KOPT-K1 (cell line): ENCODE measurements around the gene LELP1.
A peak's percentile ranks its signal among the peaks of the same experiment; 100 is the strongest.

Experiments used
- H3K27ac ChIP-seq: fragments of 200-600 bp; sonication (generic); 2 replicates; pipeline ENCODE4 v1.5.1; 2016; ENCODE audit warnings: antibody characterized with exemption, mild to moderate bottlenecking, low read depth, low read length; ENCODE audit not compliant: poor library complexity, severe bottlenecking
- H3K36me3 ChIP-seq: fragments of 200-600 bp; sonication (generic); 2 replicates; pipeline ENCODE4 v1.5.1; 2017; ENCODE audit warnings: antibody characterized with exemption, mild to moderate bottlenecking, low read length, moderate library complexity; ENCODE audit not compliant: insufficient read depth
- H3K9me3 ChIP-seq: fragments of 200-600 bp; sonication (generic); 2 replicates; pipeline ENCODE4 v1.5.1; 2017; ENCODE audit warnings: antibody characterized with exemption, low read length, mild to moderate bottlenecking; ENCODE audit not compliant: insufficient read depth, poor library complexity, severe bottlenecking

LELP1 gene

GRCh38 chr1:153246825-153247224 lies 43.6 kb downstream of the LELP1 start:
- no peak overlapping the region for H3K27ac ChIP-seq
- no peaks in the 10 kb centered on the region for H3K36me3 ChIP-seq
- H3K9me3 ChIP-seq, result no peaks in the 10 kb centered on the region

GRCh38 chr1:153248176-153248879 lies 45.1 kb downstream of the LELP1 start:
- no peak overlapping the region for H3K27ac ChIP-seq
- H3K9me3 ChIP-seq, result no peaks in the 10 kb centered on the region
- H3K36me3 ChIP-seq, result no peaks in the 10 kb centered on the region

DNA sequence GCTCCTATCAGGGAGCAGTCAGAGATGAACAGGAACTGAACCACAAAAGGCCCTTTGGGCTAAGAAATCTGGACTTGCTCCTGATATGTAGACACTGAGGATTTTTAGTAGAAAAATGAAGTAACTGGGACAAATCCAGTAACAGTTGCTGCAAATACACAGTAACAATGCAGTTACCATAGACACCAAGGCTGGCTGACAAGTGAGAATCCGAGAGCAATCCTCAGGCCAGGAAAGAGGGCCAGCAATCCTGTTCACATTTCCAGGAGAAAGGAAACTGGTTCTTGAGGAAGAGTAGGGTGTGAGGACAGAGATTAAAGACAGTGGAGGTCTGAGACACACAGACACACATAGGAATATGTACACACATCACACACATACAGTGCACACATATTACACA lies 46.9 kb downstream of the LELP1 start:
- no peaks in the 10 kb centered on the region for H3K9me3 ChIP-seq
- H3K27ac ChIP-seq, result no peak overlapping the region
- no peaks in the 10 kb centered on the region for H3K36me3 ChIP-seq

DNA sequence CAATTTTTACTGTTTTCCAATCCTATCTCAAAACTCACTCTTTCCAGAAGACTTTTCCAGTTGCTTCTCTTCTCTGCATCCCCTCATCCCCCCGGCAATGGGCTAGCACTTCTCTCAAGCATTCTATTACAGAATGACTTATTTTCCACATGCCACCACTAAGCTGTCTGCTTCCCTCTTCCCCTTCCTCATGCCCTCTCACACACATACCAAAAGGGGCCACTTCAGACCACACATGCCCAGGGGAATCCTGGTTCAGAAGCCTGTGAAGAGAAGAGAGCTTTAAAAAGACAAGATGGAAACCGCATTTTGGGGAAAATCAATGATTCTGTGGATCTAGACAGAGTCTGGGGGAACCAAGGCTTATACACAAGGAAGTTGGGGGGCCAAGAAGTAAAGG lies 47.9 kb downstream of the LELP1 start:
- Histone ChIP-seq H3K27ac (no peak overlapping the region), H3K36me3 (no peaks in the 10 kb centered on the region), H3K9me3 (no peaks in the 10 kb centered on the region)

DNA sequence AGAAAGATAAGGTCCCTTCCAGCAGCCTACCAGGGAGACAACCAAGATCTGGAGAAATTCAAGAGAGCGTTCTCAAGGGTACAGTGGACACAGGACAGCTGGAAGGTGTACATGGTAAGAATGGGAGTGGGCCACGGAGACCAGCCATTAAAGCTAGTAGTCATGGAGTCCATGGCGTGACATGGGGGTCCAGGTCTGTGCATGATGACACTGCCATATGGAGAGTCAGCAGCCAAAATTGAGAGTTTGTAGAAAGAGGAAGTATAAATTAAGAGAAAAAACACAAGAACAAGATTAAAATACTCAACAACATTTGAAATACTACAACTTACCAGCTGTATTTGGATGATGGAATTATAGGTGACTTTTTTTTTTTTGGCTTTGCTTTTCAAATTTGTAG lies 48.3 kb downstream of the LELP1 start:
- Histone ChIP-seq H3K9me3 (no peaks in the 10 kb centered on the region), H3K27ac (no peak overlapping the region), H3K36me3 (no peaks in the 10 kb centered on the region)

- H3K9me3 ChIP-seq, result no peaks in the 10 kb centered on the region
- H3K27ac ChIP-seq, result no peak overlapping the region
- H3K36me3 ChIP-seq, result no peaks in the 10 kb centered on the region
Measured at GRCh38 chr1:153251988-153252387, 48.8 kb downstream of the LELP1 start.

GRCh38 chr1:153253076-153253475 lies 49.8 kb downstream of the LELP1 start:
- no peaks in the 10 kb centered on the region for H3K36me3 ChIP-seq
- H3K9me3 ChIP-seq, result no peaks in the 10 kb centered on the region
- no peak overlapping the region for H3K27ac ChIP-seq

GRCh38 chr1:153253693-153254092 lies 50.5 kb downstream of the LELP1 start:
- no peaks in the 10 kb centered on the region for H3K36me3 ChIP-seq
- peak overlapping the region; percentile 19 for H3K27ac ChIP-seq

More at GRCh38 chr1:153253693-153254092, 50.5 kb downstream of the LELP1 start:
- no peaks in the 10 kb centered on the region for H3K9me3 ChIP-seq
